ENCODE results near the gene CLK4.
A peak's percentile ranks its signal among the peaks of the same experiment; 100 is the strongest.

Gene CLK4

DNA sequence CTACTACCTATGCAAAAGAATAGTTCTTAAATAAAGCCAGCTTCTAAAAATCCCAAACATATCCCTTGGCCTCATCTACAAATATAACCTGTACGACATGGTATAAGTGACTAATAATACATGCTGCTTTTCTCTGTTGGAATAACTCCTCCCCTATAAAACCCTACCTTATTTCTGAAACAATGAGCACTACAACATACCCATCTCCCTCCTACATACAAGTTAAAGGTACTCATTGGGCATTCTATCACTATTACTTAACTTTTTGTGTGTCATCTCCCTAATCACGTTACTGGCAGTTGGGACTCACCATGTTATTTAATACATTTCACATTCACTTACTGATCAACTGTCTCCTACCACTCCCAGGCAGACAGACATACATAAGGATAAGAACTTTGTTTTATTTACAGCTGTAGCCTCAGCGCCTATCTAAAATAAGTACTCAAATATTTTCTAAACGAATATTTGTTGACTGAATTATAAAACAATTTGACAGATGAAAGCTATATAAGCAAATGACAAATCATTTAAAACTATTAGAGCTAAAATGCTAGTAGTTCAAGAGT lies 4.1 kb downstream of the CLK4 start:
- no peak overlapping the region for H3K4me3 ChIP-seq (ENCODE audit: low read length)
- no peak for TF ChIP-seq ZNF274 (IDR thresholded peaks at IDR 0.05; ENCODE audit: low read depth, low read length)

DNA sequence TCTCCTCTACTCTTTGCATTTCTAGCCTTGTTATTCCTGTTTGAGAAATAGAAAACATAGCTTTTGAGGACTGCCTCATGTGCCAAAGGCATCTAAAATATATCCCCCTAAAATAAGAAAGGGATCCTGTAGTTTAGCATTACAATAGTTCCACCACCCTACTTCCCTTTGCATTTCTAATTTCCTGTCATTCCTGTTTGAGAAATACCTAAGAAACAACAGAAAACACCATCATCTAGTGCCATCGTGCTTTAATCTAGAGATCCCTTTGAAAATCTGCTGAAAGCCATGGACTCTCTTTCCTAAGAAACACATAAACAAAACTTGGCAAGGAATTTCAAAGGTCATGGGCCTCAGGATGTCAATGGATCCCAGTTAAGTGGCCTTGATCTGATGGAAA lies 7.5 kb downstream of the CLK4 start:
- no peak overlapping the region for H3K4me3 ChIP-seq (ENCODE audit: low read length)
- TF ChIP-seq ZNF274 (IDR thresholded peaks at IDR 0.05; ENCODE audit: low read depth, low read length): no peak

DNA sequence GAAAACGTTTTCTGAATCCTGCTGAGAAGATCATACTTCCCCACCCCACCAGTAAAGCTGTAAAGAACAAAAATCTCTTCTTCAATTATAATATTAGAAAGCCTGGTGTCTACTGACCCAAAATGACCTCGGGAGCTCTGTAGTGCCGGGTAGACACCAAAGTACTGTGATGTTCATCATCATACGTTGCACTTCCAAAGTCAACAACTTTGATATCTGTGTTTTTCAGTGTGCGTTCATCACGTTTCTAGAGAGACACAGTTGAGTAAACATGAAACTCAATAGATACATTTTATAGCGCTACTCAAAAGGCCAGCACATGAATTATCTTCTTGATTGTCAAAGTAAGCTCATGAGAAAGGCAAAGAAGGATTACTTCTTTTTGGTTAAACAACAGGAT lies 14.6 kb downstream of the CLK4 start:
- TF ChIP-seq ZNF274 (IDR thresholded peaks at IDR 0.05; ENCODE audit: low read depth, low read length): no peak
- H3K4me3 ChIP-seq (ENCODE audit: low read length): no peak overlapping the region

DNA sequence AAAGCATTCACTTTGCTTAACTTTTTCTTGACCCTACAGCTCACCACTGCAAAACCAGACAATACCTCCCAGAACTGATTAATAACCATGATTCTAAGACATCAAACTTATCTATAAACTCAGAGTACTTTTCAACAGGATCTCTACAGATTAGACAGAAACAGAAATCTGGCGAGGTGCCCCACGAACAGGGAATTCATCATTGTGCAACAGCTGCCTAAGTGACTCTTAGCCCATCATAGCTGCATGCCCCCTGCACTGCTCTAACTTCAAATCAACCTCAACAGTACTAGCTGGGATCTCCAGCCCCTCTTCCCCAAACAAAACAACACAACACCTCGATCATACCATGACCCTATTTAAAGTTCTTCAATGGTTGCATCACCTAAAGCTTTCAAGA lies 20.6 kb downstream of the CLK4 start:
- H3K4me3 ChIP-seq (ENCODE audit: low read length): no peak overlapping the region
- TF ChIP-seq ZNF274 (IDR thresholded peaks at IDR 0.05; ENCODE audit: low read depth, low read length): no peak

DNA sequence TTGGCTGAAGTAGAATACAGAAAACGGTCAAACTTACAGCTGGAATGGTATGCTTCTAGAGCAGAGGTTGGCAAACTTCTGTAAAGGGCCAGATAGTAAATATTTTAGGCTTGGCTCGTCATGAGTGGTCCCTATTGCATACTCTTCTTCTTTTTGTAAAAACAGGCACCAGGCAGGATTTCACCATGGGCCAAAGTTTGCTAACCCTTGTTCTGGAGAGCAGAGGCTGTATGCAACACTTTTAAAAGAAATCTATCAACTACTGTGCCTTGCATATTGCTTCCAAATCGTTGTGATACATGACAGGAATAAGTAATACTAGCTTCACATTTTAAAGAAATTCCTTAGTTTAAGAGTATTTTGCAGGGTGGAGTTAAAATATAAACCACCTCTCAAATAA lies 21.1 kb downstream of the CLK4 start:
- no peak for TF ChIP-seq ZNF274 (IDR thresholded peaks at IDR 0.05; ENCODE audit: low read depth, low read length)
- no peak overlapping the region for H3K4me3 ChIP-seq (ENCODE audit: low read length)

DNA sequence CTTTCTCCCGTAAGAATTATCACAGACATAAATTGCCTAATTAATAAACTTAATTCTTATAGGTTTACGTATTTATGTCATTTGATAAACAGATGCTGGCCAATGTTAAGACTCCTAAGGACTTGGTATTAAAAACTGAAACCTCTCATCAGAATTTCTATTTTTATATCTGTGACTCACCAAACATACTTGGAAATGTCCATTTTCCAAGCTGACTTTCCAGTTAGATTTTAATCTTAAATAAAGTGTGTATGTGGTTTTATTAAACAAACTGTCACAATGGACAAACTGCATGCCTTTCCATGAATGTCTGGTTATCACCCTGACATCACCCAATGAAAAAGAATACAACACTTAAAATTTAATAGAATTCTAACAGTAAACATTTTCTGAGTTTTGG lies 24.1 kb downstream of the CLK4 start:
- H3K4me3 ChIP-seq (ENCODE audit: low read length): no peak overlapping the region
- TF ChIP-seq ZNF274 (IDR thresholded peaks at IDR 0.05; ENCODE audit: low read depth, low read length): no peak

DNA sequence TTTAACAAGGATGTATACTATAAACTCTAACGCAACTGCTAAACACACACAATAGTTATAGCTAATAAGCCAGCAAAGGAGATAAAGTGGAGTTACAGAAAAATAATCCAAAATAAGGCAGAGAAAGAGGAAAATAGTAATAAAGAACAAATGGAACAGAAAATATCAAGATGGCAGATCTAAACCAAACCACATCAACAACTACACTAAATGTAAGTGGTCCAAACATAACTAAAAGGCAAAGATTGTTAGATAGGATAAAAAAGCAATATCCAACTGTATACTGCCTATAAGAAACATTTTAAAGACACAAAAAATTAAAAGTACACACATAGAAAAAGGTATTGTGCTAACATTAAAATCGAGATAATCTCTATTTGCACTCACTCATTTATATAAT lies 31.1 kb downstream of the CLK4 start:
- TF ChIP-seq ZNF274 (IDR thresholded peaks at IDR 0.05; ENCODE audit: low read depth, low read length): no peak
- no peak overlapping the region for H3K4me3 ChIP-seq (ENCODE audit: low read length)

DNA sequence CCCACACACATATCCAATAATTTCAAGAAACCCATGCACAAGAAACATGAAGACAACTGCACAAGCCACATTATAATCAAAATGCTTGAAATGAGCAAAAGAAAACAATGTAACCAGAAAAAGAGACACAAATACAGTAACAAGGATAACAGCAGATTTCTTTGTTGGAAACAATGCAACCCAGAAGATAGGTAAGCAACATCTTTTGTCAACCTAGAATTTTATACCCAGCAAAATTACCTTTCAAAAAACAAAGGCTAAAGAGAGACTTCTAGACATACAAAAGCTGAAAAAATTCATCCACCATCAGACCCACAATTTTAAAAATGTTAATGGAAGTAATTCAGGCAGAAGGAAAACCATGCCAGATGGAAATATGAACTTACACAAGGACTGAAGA lies 31.7 kb downstream of the CLK4 start:
- no peak overlapping the region for H3K4me3 ChIP-seq (ENCODE audit: low read length)
- TF ChIP-seq ZNF274 (IDR thresholded peaks at IDR 0.05; ENCODE audit: low read depth, low read length): no peak

DNA sequence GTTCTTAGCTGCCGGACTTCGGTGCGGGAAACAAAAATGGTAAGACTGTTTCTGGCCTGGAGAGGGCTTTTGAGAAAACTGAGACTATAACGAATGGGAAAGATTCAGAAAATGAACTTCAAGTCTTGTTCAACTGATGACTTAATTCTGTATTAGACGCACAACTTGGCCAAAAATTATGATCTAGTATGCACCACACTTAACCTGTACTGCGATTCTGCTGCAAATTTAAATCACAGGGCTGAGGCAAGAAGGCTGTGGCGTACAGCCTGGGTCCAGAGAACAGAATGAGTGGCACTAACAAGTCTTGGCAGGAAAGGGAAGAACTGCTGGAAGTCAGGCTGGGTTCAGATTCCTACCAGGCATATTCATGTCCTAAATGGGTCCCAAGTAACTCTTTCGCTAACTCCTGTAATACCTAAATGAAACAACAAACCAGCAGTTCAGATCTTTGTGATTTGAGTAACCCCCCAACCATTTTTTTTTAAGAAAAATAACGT lies 35.9 kb downstream of the CLK4 start:
- TF ChIP-seq ZNF274 (IDR thresholded peaks at IDR 0.05; ENCODE audit: low read depth, low read length): no peak

DNA sequence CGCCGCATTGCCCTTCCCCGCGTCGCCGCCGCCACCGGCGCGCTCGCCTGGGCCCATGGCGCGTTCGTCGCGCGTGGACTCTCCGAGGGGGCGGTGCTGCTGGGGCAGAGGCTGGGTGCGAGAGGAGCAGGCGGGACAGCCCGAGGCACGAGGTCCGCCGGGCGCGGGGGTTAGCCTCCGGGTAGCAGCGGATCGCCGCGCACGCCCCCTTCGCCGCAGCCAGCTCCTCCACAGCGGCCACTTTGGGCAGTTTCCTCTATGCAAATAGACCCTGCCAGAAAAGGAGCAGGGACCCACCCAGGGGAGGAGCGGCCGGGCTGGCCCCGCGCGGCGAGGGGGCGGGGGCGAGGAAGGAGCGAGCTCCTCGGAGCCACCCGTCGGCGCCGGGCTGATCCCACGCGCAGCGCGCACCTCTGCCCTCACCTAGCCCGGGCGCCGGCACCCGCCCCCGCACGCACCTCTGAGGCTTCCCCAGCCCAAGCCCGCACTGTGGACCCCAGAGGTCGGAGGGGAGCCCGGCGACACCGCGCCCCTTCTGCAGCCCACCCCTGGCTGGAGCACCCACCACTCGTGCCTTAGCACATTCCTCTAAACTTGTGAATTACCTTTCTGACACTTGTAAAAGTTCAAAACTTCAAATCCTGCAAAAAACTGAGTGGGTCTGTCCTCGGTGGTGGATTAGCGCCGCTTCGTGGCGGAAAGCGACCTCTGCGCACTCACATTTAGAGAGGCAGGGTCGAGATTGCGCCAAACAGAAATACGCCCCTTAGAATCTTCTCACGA lies 36.5 kb downstream of the CLK4 start, which contains the start of gene COL23A1:
Gene COL23A1, minus strand, starts transcription at position 253 of the 783 bp plus-strand sequence.
- no peak for TF ChIP-seq ZNF274 (IDR thresholded peaks at IDR 0.05; ENCODE audit: low read depth, low read length)
- peak within 1 kb of the TSS; percentile 40; the same call in 1 of the 2 replicates for H3K4me3 ChIP-seq (ENCODE audit: low read length)

More for the DNA sequence above, 35.9 kb downstream of the CLK4 start:
- H3K4me3 ChIP-seq (ENCODE audit: low read length): peak overlapping the region; percentile 40; the same call in 1 of the 2 replicates

DNA sequence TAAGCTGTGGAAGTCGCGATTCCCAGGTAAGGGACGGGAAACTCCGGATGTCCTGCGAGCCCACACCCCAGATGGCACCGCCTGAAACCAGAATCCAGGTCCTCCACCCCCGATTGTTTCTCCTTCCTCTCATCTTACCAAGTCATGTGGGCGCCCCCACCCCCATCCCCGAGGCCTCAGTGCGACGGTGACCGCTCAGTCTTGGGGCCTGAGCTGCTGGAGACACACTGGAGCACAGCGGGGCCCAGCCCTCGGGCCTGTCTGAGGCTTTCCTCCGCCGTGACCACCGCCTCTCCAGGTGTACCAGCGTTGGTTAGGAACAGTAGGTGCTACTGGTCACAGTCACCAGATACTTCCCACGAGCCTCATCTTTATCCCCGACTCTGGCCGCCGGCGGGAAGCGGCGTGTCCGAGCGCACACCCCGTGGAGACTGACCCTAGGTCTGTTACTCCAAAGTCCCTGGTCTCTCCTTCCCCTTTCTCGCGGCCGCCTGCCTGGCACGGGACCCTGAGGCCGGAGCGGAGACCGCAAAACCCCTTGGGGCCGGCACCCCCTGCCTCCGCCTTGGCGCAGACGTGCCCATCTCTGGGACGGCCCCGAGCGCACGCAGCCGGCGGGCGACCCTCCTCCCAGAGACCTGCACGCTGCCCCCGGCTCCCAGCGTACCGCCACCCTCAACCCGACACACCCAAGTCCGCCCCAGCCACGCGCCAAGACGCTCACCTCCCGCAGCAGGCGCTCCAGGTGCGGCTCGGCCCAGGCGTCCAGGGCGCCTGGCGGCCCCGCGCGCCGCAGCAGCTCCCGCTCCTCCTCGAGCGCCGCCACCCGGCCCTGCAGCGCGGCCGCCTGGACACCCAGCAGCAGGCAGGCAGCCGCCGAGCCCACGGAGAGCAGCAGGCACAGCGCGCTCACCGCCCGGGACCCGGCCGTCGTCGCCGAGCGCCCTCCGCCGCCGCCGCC lies 37.4 kb downstream of the CLK4 start:
- peak overlapping the region; percentile 40; the same call in 1 of the 2 replicates for H3K4me3 ChIP-seq (ENCODE audit: low read length)
- TF ChIP-seq ZNF274 (IDR thresholded peaks at IDR 0.05; ENCODE audit: low read depth, low read length): no peak

DNA sequence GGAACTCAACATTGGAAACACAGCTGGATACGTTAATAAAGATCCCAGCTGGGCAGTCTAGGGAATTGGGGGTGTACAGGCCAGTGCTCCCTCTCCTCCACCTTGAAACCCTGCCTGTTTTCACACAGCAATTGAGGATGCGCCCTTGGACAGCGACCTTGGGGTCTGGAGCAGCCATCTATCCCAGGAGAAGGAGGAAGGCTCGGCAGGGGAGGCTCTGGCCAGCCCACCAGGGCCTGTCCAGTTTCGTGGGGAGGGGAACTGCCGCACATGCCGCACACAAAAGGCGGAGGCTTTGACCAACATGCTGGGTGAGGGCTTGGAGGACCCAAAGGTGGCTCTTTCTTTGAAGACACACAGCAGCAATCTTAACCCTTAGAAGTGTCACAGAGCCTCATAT lies 38.1 kb downstream of the CLK4 start:
- no peak for TF ChIP-seq ZNF274 (IDR thresholded peaks at IDR 0.05; ENCODE audit: low read depth, low read length)
- H3K4me3 ChIP-seq (ENCODE audit: low read length): no peak overlapping the region

DNA sequence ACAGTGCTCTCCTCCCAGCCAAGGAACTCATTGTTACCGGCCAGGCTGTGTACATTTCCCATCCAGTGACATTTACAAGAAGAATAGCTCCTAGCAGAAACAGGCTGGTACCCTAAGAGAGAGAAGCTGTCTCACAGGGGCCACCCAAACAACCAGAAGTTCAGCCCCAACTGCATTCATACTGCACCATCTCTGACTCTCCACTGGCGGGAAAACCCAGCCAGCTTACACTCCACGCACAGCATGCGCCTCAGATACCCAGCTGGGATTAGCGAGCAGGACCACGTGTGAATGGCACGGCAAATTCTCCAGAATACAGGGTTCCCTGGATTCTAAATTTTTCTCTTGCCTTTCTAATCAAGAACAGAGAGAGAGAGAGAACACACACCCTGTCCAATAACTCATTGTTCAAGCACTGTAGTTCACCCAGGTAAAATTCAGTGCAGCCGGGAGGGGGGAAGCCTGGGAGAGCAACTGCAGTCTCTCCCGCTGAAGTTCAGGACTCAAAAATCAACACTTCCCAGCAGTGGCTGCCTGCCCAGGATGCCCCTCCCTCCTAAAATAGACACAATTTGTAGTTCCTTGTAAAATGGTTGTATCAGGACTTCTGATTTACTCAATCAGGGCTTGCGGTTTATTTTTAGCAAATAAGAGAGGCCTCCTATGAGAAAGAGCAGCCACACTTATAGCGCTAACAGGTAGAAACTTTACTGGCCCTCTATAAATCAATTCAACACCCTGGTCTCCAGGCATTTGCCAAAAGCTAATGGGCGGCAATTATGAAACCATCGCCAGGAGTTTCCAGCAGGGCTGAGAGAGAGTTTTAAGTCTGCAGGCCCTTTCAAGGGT lies 38.9 kb downstream of the CLK4 start:
- TF ChIP-seq ZNF274 (IDR thresholded peaks at IDR 0.05; ENCODE audit: low read depth, low read length): no peak
- no peak overlapping the region for H3K4me3 ChIP-seq (ENCODE audit: low read length)
